Keratinocyte (primary cell): Measurements from ENCODE around the gene PSD2.

Source experiments
- CTCF ChIP-seq, 3 experiments: IDR thresholded peaks in 1 of 3; conservative IDR thresholded peaks in 1 of 3; optimal IDR thresholded peaks in 1 of 3; 2 replicates in 2 of 3; 3 replicates in 1 of 3; pipeline versions ENCODE3 to v1.5.1; 2011; ENCODE audit warnings: low read length in 3 of 3, mild to moderate bottlenecking in 3 of 3, moderate library complexity in 2 of 3, control low read depth in 1 of 3, inconsistent platforms in 1 of 3; ENCODE audit not compliant: insufficient read depth in 2 of 3; ENCODE audit errors: extremely low read depth in 1 of 3
- EZH2 ChIP-seq: IDR thresholded peaks from one replicate; pipeline ENCODE4 v1.6.1; 2012; ENCODE audit warnings: inconsistent platforms, mild to moderate bottlenecking, low read length, moderate library complexity

GRCh38 chr5:139821806-139822552 lies 26.4 kb downstream of the PSD2 start:
- no peak for TF ChIP-seq CTCF (optimal IDR thresholded peaks at IDR 0.05 in 1 of 3, IDR thresholded peaks at IDR 0.05 in 1 of 3, conservative IDR thresholded peaks at IDR 0.05 in 1 of 3; ENCODE audit: extremely low read depth in 1 of 3, insufficient read depth in 2 of 3, low read length in 3 of 3)
- TF ChIP-seq EZH2 = no peak
